Tibial nerve (tissue), 4 donors: ENCODE data around the gene PLEK. TPM values are rescaled to one million over a fixed set of nuclear protein-coding genes. Genes with fewer than 3 reads are reported as not detected.

Experiments
- DNase-seq, 2 donors: peaks; one replicate each; pipeline ENCODE4 v3.0.0-alpha.2; 2019; ENCODE audit warnings: low spot score in 2 of 2
- H3K27ac ChIP-seq, 4 donors: fragments of 200-600 bp; sonication (generic) in 3 of 4; one replicate each; pipeline ENCODE4 v1.5.1; 2017 to 2019; ENCODE audit warnings: mild to moderate bottlenecking in 1 of 4
- H3K27me3 ChIP-seq, 2 donors: fragments of 200-600 bp; sonication (generic) in 1 of 2; one replicate each; pipeline versions ENCODE4 v1.5.1 to v1.6.0; 2017 to 2019
- H3K36me3 ChIP-seq, 3 donors: fragments of 200-600 bp; sonication (generic); one replicate each; pipeline ENCODE4 v1.5.1; 2018 to 2019
- H3K4me1 ChIP-seq, 4 donors: fragments of 200-600 bp; sonication (generic) in 3 of 4; one replicate each; pipeline ENCODE4 v1.5.1; 2017 to 2019
- H3K4me3 ChIP-seq, 4 donors: fragments of 200-600 bp; sonication (generic) in 3 of 4; one replicate each; pipeline ENCODE4 v1.5.1; 2017 to 2019; ENCODE audit warnings: mild to moderate bottlenecking in 1 of 4, moderate library complexity in 1 of 4
- H3K9me3 ChIP-seq, 4 donors: fragments of 200-600 bp; sonication (generic) in 3 of 4; one replicate each; pipeline ENCODE4 v1.5.1; 2017 to 2019
- EP300 ChIP-seq, 2 donors: sonication (generic); formaldehyde crosslinking; IDR thresholded peaks; one replicate each; pipeline ENCODE4 v1.6.1; 2017; ENCODE audit warnings: antibody characterized with exemption in 2 of 2, mild to moderate bottlenecking in 1 of 2
- POLR2A ChIP-seq, 2 donors: fragments of 450-650 bp; IDR thresholded peaks; one replicate each; pipeline ENCODE4 v1.6.1; 2017; ENCODE audit warnings: antibody characterized with exemption in 2 of 2, mild to moderate bottlenecking in 2 of 2, moderate library complexity in 2 of 2
- WGBS, 2 donors: methylation state at CpG; one replicate each; pipeline ENCODE4 v1.1.5; 2018; 5-methylcytosine and 5-hydroxymethylcytosine counted together
- total RNA-seq, 4 donors: library from RNA; depleted of rRNA; stranded (reverse); fragments of >200 nt; gene quantifications; one replicate each; pipeline ENCODE4 v1.1.0, GENCODE V29; 2016
- TF ChIP-seq, protein P1 (sequence below), 5 experiments: fragments of 200-600 bp in 3 of 5; fragments of 450-650 bp in 2 of 5; sonication (generic) in 3 of 5; IDR thresholded peaks; one replicate each; pipeline ENCODE4 v1.5.1; 2016 to 2019; ENCODE audit warnings: antibody characterized with exemption in 5 of 5, mild to moderate bottlenecking in 3 of 5, moderate library complexity in 2 of 5

The PLEK gene
- total RNA-seq, 4 donors from 2014 or later: 7.8 to 9.8 (median 9.1) TPM

DNA sequence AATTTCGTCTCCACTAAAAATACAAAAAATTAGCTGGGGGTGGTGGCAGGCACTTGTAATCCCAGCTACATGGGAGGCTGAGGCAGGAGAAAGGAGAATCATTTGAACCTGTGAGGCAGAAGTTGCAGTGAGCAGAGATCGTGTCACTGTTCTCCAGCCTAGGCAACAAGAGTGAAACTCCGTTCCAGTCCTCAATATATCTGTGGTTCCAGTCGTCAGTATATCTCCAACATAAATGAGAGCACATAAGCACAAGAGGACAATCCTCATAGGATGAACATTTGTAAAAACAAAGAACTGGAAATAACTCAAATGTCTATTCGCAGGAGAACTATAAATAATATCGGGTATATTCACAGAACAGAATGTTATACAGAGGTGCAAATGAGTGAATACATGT is 13.1 kb upstream of the PLEK start:
- Histone ChIP-seq H3K27ac (no peak overlapping the region), H3K4me1 (no peaks in the 10 kb centered on the region), H3K9me3 (no peaks in the 10 kb centered on the region), H3K4me3 (no peak overlapping the region), H3K36me3 (no peaks in the 10 kb centered on the region), H3K27me3 (no peaks in the 10 kb centered on the region)
- 66 to 73% methylated on average over 6 of the region's 6 CpGs for WGBS, 2 donors
- no peak for TF ChIP-seq POLR2A (IDR thresholded peaks at IDR 0.05)
- no peak for TF ChIP-seq EP300 (IDR thresholded peaks at IDR 0.05)
- TF ChIP-seq, protein P1, sequence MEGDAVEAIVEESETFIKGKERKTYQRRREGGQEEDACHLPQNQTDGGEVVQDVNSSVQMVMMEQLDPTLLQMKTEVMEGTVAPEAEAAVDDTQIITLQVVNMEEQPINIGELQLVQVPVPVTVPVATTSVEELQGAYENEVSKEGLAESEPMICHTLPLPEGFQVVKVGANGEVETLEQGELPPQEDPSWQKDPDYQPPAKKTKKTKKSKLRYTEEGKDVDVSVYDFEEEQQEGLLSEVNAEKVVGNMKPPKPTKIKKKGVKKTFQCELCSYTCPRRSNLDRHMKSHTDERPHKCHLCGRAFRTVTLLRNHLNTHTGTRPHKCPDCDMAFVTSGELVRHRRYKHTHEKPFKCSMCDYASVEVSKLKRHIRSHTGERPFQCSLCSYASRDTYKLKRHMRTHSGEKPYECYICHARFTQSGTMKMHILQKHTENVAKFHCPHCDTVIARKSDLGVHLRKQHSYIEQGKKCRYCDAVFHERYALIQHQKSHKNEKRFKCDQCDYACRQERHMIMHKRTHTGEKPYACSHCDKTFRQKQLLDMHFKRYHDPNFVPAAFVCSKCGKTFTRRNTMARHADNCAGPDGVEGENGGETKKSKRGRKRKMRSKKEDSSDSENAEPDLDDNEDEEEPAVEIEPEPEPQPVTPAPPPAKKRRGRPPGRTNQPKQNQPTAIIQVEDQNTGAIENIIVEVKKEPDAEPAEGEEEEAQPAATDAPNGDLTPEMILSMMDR (IDR thresholded peaks at IDR 0.05): no peak
- DNase-seq: no peak

- no peak for TF ChIP-seq EP300 (IDR thresholded peaks at IDR 0.05)
- TF ChIP-seq, protein P1 (IDR thresholded peaks at IDR 0.05): no peak
- TF ChIP-seq POLR2A (IDR thresholded peaks at IDR 0.05): no peak
- Histone ChIP-seq H3K27ac (no peak overlapping the region), H3K27me3 (no peaks in the 10 kb centered on the region), H3K4me1 (no peaks in the 10 kb centered on the region), H3K36me3 (no peaks in the 10 kb centered on the region), H3K4me3 (no peak overlapping the region), H3K9me3 (no peaks in the 10 kb centered on the region)
- no peak for DNase-seq
- 39 to 45% methylated on average over 2 of the region's 2 CpGs for WGBS, 2 donors
These were observed 12.3 kb upstream of the PLEK start for GRCh38 chr2:68352651-68353391.

DNA sequence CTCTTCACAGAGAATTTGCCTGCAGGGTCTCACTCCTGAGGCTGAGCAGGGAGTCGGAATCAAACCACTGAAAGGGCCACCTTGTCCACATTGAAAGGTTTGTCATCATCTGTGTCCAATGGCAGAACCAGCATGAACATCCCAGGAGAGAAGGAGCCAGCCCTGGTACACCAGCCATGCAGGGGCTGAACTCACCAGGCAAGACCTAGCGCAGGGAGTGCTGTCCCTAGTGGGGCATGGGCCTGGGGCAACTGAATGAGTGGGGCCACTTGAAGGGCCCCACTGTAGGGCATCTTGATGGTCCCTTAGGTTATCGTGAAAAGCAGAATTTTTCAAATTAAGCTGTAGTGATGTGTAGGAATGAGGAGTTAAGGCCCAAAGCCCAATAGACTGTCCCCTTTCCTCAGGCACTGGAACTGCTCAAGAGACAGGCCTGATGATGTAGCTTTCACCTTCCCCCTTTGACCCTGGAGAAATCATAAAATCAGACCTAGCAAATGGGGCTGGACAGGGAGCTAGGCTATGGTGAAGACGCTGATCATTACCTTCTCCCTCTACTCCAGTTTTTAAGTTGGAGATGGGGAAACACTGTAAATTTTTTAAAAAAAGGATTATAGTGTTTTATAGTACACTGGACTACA is 8.4 kb upstream of the PLEK start:
- Histone ChIP-seq H3K27me3 (no peaks in the 10 kb centered on the region), H3K36me3 (no peaks in the 10 kb centered on the region), H3K4me1 (no peaks in the 10 kb centered on the region), H3K9me3 (no peaks in the 10 kb centered on the region), H3K4me3 (no peak overlapping the region), H3K27ac (no peak overlapping the region)
- DNase-seq: no peak
- TF ChIP-seq, protein P1 (IDR thresholded peaks at IDR 0.05): no peak
- TF ChIP-seq EP300 (IDR thresholded peaks at IDR 0.05): no peak
- TF ChIP-seq POLR2A (IDR thresholded peaks at IDR 0.05): no peak
- WGBS, 2 donors: 86 to 93% methylated on average over 4 of the region's 4 CpGs

GRCh38 chr2:68357605-68358337 is 7.3 kb upstream of the PLEK start:
- Histone ChIP-seq H3K9me3 (no peaks in the 10 kb centered on the region), H3K4me1 (peaks cover 0 to 5% (median 0%) of the 10 kb centered on the region in 4 donors), H3K27me3 (no peaks in the 10 kb centered on the region), H3K27ac (no peak overlapping the region), H3K4me3 (no peak overlapping the region), H3K36me3 (no peaks in the 10 kb centered on the region)
- TF ChIP-seq EP300 (IDR thresholded peaks at IDR 0.05) (no peak), POLR2A (IDR thresholded peaks at IDR 0.05) (no peak)
- TF ChIP-seq, protein P1 (IDR thresholded peaks at IDR 0.05): peak in 4 of 5 experiments; percentile 9 to 43 (median 33)
- 57 to 64% methylated on average over 6 of the region's 6 CpGs for WGBS, 2 donors
- DNase-seq: peak; percentile 13 to 33

DNA sequence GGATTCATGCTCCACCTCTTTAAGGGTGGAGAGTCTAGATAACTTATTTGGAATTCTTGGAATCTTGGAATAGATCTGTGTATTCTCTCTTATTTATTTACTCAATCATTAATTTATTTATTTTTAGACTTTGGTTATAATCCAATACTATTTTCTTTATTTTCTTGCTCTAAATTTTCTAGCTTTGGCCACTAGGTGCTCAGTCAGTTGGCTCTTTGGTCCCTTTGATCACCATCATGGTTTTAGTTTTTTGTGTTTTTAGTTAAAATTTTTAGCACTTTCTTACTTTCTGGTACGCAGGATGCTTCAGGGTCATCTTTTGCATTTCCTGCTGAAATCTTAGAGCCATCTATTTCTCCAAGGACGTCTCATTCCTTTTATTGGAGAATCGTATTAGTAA is 5.2 kb upstream of the PLEK start:
- TF ChIP-seq EP300 (IDR thresholded peaks at IDR 0.05): no peak
- no peak for TF ChIP-seq POLR2A (IDR thresholded peaks at IDR 0.05)
- TF ChIP-seq, protein P1 (IDR thresholded peaks at IDR 0.05): no peak
- H3K4me3 ChIP-seq: no peak overlapping the region
- H3K9me3 ChIP-seq: no peaks in the 10 kb centered on the region
- H3K27me3 ChIP-seq: no peaks in the 10 kb centered on the region
- 86% methylated on average over 3 of the region's 3 CpGs for WGBS, 2 donors
- DNase-seq: no peak
- peaks cover 0 to 5% (median 0%) of the 10 kb centered on the region in 4 donors for H3K4me1 ChIP-seq
- H3K27ac ChIP-seq: no peak overlapping the region
- H3K36me3 ChIP-seq: no peaks in the 10 kb centered on the region
